Muscle layer of colon (tissue), 2 donors: ENCODE measurements around the gene IL37.
"Not testable (repeated sequence)": the region's sequence is repeated elsewhere in the genome, so short reads cannot be mapped to it uniquely, and the experiment has no call there.

Source experiments
- H3K27ac ChIP-seq: one replicate; pipeline ENCODE4 v1.7.0; 2013; ENCODE audit warnings: low read depth, mild to moderate bottlenecking, low read length, moderate library complexity
- H3K27me3 ChIP-seq, 2 donors: one replicate each; pipeline ENCODE4 v1.7.0; 2013; ENCODE audit warnings: low read length in 2 of 2, mild to moderate bottlenecking in 2 of 2; ENCODE audit not compliant: insufficient read depth in 2 of 2, control insufficient read depth in 1 of 2
- H3K36me3 ChIP-seq: one replicate; pipeline ENCODE4 v1.7.0; 2013; ENCODE audit warnings: mild to moderate bottlenecking, low read length; ENCODE audit not compliant: insufficient read depth
- H3K4me1 ChIP-seq: one replicate; pipeline ENCODE4 v1.7.0; 2013; ENCODE audit warnings: mild to moderate bottlenecking, low read length; ENCODE audit not compliant: insufficient read depth
- H3K4me3 ChIP-seq, 2 donors: one replicate each; pipeline ENCODE4 v1.7.0; 2013; ENCODE audit warnings: low read length in 2 of 2, low read depth in 1 of 2, mild to moderate bottlenecking in 1 of 2, moderate library complexity in 1 of 2
- H3K9ac ChIP-seq: one replicate; pipeline ENCODE4 v1.7.0; 2013; ENCODE audit warnings: low read length
- H3K9me3 ChIP-seq: one replicate; pipeline ENCODE4 v1.7.0; 2013; ENCODE audit warnings: mild to moderate bottlenecking, low read length
- donor health status: abdominal sarcoma.
- donor health status: Adenocarcinoma of cecum.

Gene IL37

DNA sequence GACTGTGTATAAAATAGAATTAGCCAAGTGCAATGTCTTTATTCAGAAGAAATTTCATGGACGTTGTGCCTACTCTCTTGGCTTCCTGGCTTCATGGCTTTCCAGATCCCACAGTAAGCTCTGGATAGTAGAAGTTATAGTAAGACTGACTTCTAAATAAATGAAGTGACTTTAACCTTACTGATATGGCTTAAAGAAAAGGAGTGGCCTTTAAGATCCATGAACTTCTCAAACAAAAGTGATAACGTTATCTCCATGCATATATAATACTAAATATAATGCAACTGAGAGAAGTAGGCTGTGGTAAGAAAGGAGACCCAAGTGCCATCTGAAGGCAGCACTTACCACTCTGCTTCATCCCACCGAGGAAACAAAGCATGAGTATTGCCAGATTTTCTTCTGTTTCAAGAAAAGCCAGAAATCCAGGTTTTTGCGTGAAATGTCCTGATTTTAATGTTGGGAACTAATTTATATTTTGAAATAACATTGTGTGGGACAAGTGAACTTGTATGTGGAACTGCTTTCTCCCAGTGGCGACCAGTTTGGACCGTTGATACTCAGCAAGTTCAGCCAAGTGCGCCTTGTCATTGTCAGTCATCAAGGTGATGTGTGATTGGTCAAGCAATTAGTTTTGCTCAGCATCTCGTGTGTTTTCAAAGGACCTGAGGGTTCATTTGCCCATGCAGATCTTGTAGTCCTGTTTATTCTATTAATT is 13.9 kb upstream of the IL37 start:
- H3K4me1 ChIP-seq: no peaks in the 10 kb centered on the region
- H3K27ac ChIP-seq: no peak overlapping the region
- H3K9me3 ChIP-seq: no peaks in the 10 kb centered on the region
- H3K4me3 ChIP-seq: no peak overlapping the region
- no peaks in the 10 kb centered on the region for H3K36me3 ChIP-seq
- H3K9ac ChIP-seq: no peak overlapping the region
- H3K27me3 ChIP-seq: no peaks in the 10 kb centered on the region

GRCh38 chr2:112897624-112897978 is 13.4 kb upstream of the IL37 start:
- H3K4me1 ChIP-seq: no peaks in the 10 kb centered on the region
- H3K9me3 ChIP-seq: no peaks in the 10 kb centered on the region
- no peak overlapping the region for H3K27ac ChIP-seq
- H3K27me3 ChIP-seq: no peaks in the 10 kb centered on the region
- no peaks in the 10 kb centered on the region for H3K36me3 ChIP-seq
- H3K9ac ChIP-seq: no peak overlapping the region
- no peak overlapping the region for H3K4me3 ChIP-seq

- H3K9me3 ChIP-seq, H3K4me3 ChIP-seq, H3K27me3 ChIP-seq, H3K9ac ChIP-seq, H3K27ac ChIP-seq, H3K4me1 ChIP-seq, H3K36me3 ChIP-seq: not testable (repeated sequence)
These were observed 9.4 kb upstream of the IL37 start for GRCh38 chr2:112901431-112902065.

DNA sequence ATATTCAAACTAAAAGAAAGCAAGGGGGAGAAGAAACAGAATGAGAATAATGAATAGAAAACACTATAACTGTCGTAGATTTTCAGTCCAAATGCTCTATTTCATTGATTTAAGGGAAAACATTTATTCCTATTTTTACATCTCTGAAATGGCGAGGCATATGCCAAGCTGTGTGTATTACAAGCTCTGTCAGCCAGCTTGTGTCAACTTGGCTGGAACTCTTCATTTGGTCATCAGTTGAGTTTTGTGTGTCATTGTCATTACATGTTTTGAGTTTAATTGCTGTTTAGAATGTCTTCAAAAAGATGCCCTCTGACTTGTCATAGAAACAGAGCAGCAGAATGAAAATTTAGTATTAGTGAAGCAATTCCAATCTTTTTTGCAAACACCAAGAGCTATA is 8.1 kb upstream of the IL37 start:
- Histone ChIP-seq H3K4me1 (no peaks in the 10 kb centered on the region), H3K27ac (no peak overlapping the region), H3K4me3 (no peak overlapping the region), H3K9me3 (no peaks in the 10 kb centered on the region), H3K9ac (no peak overlapping the region), H3K36me3 (no peaks in the 10 kb centered on the region), H3K27me3 (no peaks in the 10 kb centered on the region)

DNA sequence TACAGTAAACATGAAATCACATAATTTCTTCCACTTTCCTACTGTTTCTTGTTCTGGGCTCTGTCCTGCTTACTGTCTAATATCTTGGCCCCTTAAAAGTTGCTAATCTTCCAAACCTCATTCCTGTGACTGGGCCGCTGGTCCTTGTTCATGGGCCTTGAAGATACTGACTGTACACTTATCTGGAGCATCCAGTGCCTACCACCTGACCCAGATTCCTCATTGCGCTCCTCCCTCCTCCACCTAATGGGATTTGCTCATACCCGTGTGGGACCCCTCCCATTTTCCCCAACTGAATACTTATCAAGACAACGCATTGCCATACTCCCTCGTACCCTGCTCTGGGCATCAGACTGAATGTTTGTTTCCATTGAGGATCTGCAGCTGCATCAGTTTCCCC is 6.1 kb upstream of the IL37 start:
- H3K4me3 ChIP-seq: no peak overlapping the region
- no peak overlapping the region for H3K27ac ChIP-seq
- no peaks in the 10 kb centered on the region for H3K4me1 ChIP-seq
- H3K9me3 ChIP-seq: no peaks in the 10 kb centered on the region
- no peaks in the 10 kb centered on the region for H3K27me3 ChIP-seq
- no peak overlapping the region for H3K9ac ChIP-seq
- no peaks in the 10 kb centered on the region for H3K36me3 ChIP-seq

GRCh38 chr2:112906276-112906675 is 4.7 kb upstream of the IL37 start:
- Histone ChIP-seq H3K9me3 (no peaks in the 10 kb centered on the region), H3K36me3 (no peaks in the 10 kb centered on the region)

GRCh38 chr2:112907001-112907949 is 3.7 kb upstream of the IL37 start:
- no peaks in the 10 kb centered on the region for H3K9me3 ChIP-seq
- H3K4me3 ChIP-seq: no peak overlapping the region
- no peaks in the 10 kb centered on the region for H3K4me1 ChIP-seq
- no peak overlapping the region for H3K27ac ChIP-seq
- H3K36me3 ChIP-seq: no peaks in the 10 kb centered on the region
- H3K9ac ChIP-seq: no peak overlapping the region
- H3K27me3 ChIP-seq: no peaks in the 10 kb centered on the region

More at GRCh38 chr2:112906276-112906675, 4.7 kb upstream of the IL37 start:
- Histone ChIP-seq H3K27ac (no peak overlapping the region), H3K27me3 (no peaks in the 10 kb centered on the region), H3K4me3 (no peak overlapping the region), H3K4me1 (no peaks in the 10 kb centered on the region), H3K9ac (no peak overlapping the region)

GRCh38 chr2:112908559-112908958 is 2.4 kb upstream of the IL37 start:
- H3K4me1 ChIP-seq, H3K27ac ChIP-seq, H3K9me3 ChIP-seq, H3K27me3 ChIP-seq, H3K36me3 ChIP-seq, H3K4me3 ChIP-seq, H3K9ac ChIP-seq: not testable (repeated sequence)

DNA sequence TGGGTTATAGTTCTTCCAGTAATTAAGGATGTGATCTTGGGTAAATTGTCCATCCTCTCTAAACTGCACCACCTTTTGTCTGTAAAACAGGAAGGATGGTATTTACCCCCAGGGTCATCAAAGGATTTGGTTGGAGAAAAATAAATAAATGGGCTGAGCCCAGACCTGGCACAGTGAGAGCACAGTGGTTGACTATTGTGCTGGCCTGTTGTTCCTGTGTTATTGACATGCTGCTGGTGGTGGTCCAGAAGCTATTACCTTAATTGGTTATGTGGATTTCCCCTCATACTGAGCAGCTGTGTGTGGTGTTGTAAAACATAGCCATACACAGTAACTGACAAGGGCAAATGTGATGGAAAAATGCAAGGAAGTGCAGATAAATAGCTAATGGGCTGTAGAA is 746 bp upstream of the IL37 start:
- Histone ChIP-seq H3K27me3 (no peaks in the 10 kb centered on the region), H3K4me1 (no peaks in the 10 kb centered on the region), H3K27ac (no peak overlapping the region), H3K4me3 (no peak overlapping the region), H3K9ac (no peak overlapping the region), H3K36me3 (no peaks in the 10 kb centered on the region), H3K9me3 (no peaks in the 10 kb centered on the region)

- H3K9ac ChIP-seq: no peak overlapping the region
- H3K36me3 ChIP-seq: no peaks in the 10 kb centered on the region
- H3K4me3 ChIP-seq: no peak overlapping the region
- H3K27me3 ChIP-seq: no peaks in the 10 kb centered on the region
- H3K9me3 ChIP-seq: no peaks in the 10 kb centered on the region
- no peak overlapping the region for H3K27ac ChIP-seq
- H3K4me1 ChIP-seq: no peaks in the 10 kb centered on the region
These were observed 1.4 kb downstream of the IL37 start for GRCh38 chr2:112912403-112912802.

- H3K4me1 ChIP-seq: no peaks in the 10 kb centered on the region
- H3K27me3 ChIP-seq: no peaks in the 10 kb centered on the region
- no peaks in the 10 kb centered on the region for H3K36me3 ChIP-seq
- no peak overlapping the region for H3K27ac ChIP-seq
- H3K9me3 ChIP-seq: no peaks in the 10 kb centered on the region
- H3K9ac ChIP-seq: no peak overlapping the region
- no peak overlapping the region for H3K4me3 ChIP-seq
These were observed 4.6 kb downstream of the IL37 start for GRCh38 chr2:112915300-112916144.
